Central memory CD8-positive, alpha-beta T cell (primary cell): Measurements from ENCODE around the gene PTPN9.

Source experiments
- ATAC-seq: fragments of 150-1000 bp; cut with Tn5 transposase; replicated peaks from 2 replicates; pipeline ENCODE4 v1.10.0; 2022; ENCODE audit warnings: mild to moderate bottlenecking, moderate FRiP score, moderate number of reproducible peaks; ENCODE audit not compliant: poor library complexity, severe bottlenecking; ENCODE audit errors: extremely low read depth
- DNase-seq, 2 donors: peaks; one replicate each; pipeline ENCODE4 v3.0.0; 2021; ENCODE audit warnings: low spot score in 2 of 2
- H3K27ac Mint-ChIP-seq: one replicate; pipeline ENCODE4 v1.8.0; 2022; ENCODE audit warnings: low read depth, mild to moderate bottlenecking, moderate library complexity, mixed read lengths
- H3K27me3 Mint-ChIP-seq: one replicate; pipeline ENCODE4 v1.8.0; 2022; ENCODE audit warnings: mixed read lengths
- H3K36me3 Mint-ChIP-seq: one replicate; pipeline ENCODE4 v1.8.0; 2022; ENCODE audit warnings: mild to moderate bottlenecking, moderate library complexity, mixed read lengths; ENCODE audit not compliant: insufficient read depth
- H3K4me1 Mint-ChIP-seq: one replicate; pipeline ENCODE4 v1.8.0; 2022; ENCODE audit warnings: mixed read lengths
- H3K4me3 Mint-ChIP-seq: one replicate; pipeline ENCODE4 v1.8.0; 2022; ENCODE audit warnings: mild to moderate bottlenecking, moderate library complexity, mixed read lengths
- H3K9me3 Mint-ChIP-seq: one replicate; pipeline ENCODE4 v1.8.0; 2022; ENCODE audit warnings: mixed read lengths

The PTPN9 gene

GRCh38 chr15:75578948-75579920 lies at the start of gene PTPN9:
TSS of gene PTPN9 (minus strand) at chr15:75579315. CDS start at chr15:75578776, 539 bp downstream.
- peaks cover 9% of the 10 kb centered on the region for H3K36me3 Mint-ChIP-seq
- peak within 1 kb of the TSS; percentile 94 for H3K4me3 Mint-ChIP-seq
- DNase-seq (peak; percentile 33 to 35), ATAC-seq (peak; percentile 68)
- peak within 1 kb of the TSS; percentile 85 for H3K27ac Mint-ChIP-seq
- peaks cover 22% of the 10 kb centered on the region for H3K4me1 Mint-ChIP-seq
- no peaks in the 10 kb centered on the region for H3K9me3 Mint-ChIP-seq
- no peaks in the 10 kb centered on the region for H3K27me3 Mint-ChIP-seq

- H3K4me1 Mint-ChIP-seq = peaks cover 16% of the 10 kb centered on the region
- peak; percentile 92 for ATAC-seq
- DNase-seq = peak; percentile 70 to 82
- H3K27ac Mint-ChIP-seq = peak within 1 kb of the TSS; percentile 92
- H3K4me3 Mint-ChIP-seq = peak within 1 kb of the TSS; percentile 82
- H3K27me3 Mint-ChIP-seq = no peaks in the 10 kb centered on the region
- no peaks in the 10 kb centered on the region for H3K9me3 Mint-ChIP-seq
- H3K36me3 Mint-ChIP-seq = peaks cover 16% of the 10 kb centered on the region
Measured at GRCh38 chr15:75625542-75626347, 46.6 kb upstream of the PTPN9 start, which contains the start of gene SNUPN. TSS of gene SNUPN (minus strand) at chr15:75625725. CDS start at chr15:75621051, 4,674 bp downstream.

- Mint-ChIP-seq H3K4me1 (peaks cover 24% of the 10 kb centered on the region), H3K27ac (no peak overlapping the region)
Measured at GRCh38 chr15:75622505-75622904, 43.4 kb upstream of the PTPN9 start.

GRCh38 chr15:75620841-75621391 lies 41.8 kb upstream of the PTPN9 start:
- H3K27ac Mint-ChIP-seq = peak overlapping the region; percentile 56
- ATAC-seq = no peak
- DNase-seq = no peak

More at GRCh38 chr15:75622505-75622904, 43.4 kb upstream of the PTPN9 start:
- Mint-ChIP-seq H3K9me3 (no peaks in the 10 kb centered on the region), H3K27me3 (no peaks in the 10 kb centered on the region), H3K36me3 (peaks cover 24% of the 10 kb centered on the region), H3K4me3 (no peak overlapping the region)
- ATAC-seq (no peak), DNase-seq (no peak)

GRCh38 chr15:75620058-75620820 lies 41.1 kb upstream of the PTPN9 start:
- H3K4me3 Mint-ChIP-seq = peak overlapping the region; percentile 33
- peaks cover 17% of the 10 kb centered on the region for H3K4me1 Mint-ChIP-seq
- peak overlapping the region; percentile 56 for H3K27ac Mint-ChIP-seq
- no peaks in the 10 kb centered on the region for H3K27me3 Mint-ChIP-seq
- H3K36me3 Mint-ChIP-seq = peaks cover 29% of the 10 kb centered on the region
- H3K9me3 Mint-ChIP-seq = no peaks in the 10 kb centered on the region
- DNase-seq (no peak), ATAC-seq (no peak)

More at GRCh38 chr15:75620841-75621391, 41.8 kb upstream of the PTPN9 start:
- Mint-ChIP-seq H3K4me1 (peaks cover 20% of the 10 kb centered on the region), H3K9me3 (no peaks in the 10 kb centered on the region), H3K36me3 (peaks cover 31% of the 10 kb centered on the region), H3K4me3 (peak overlapping the region; percentile 33), H3K27me3 (no peaks in the 10 kb centered on the region)

GRCh38 chr15:75616766-75617165 lies 37.7 kb upstream of the PTPN9 start:
- H3K4me3 Mint-ChIP-seq = no peak overlapping the region
- H3K27me3 Mint-ChIP-seq = no peaks in the 10 kb centered on the region
- peak overlapping the region; percentile 56 for H3K27ac Mint-ChIP-seq
- no peaks in the 10 kb centered on the region for H3K9me3 Mint-ChIP-seq
- ATAC-seq (no peak), DNase-seq (no peak)
- peaks cover 52% of the 10 kb centered on the region for H3K36me3 Mint-ChIP-seq
- peaks cover 28% of the 10 kb centered on the region for H3K4me1 Mint-ChIP-seq

GRCh38 chr15:75606711-75607699 lies 27.9 kb upstream of the PTPN9 start:
- no peaks in the 10 kb centered on the region for H3K27me3 Mint-ChIP-seq
- DNase-seq (peak in 1 of 2 donors; percentile 13), ATAC-seq (peak; percentile 79)
- H3K27ac Mint-ChIP-seq = peak overlapping the region; percentile 74
- peaks cover 33% of the 10 kb centered on the region for H3K36me3 Mint-ChIP-seq
- no peaks in the 10 kb centered on the region for H3K9me3 Mint-ChIP-seq
- H3K4me1 Mint-ChIP-seq = peaks cover 46% of the 10 kb centered on the region
- peak overlapping the region; percentile 49 for H3K4me3 Mint-ChIP-seq

- no peak for ATAC-seq
- DNase-seq = no peak
- Mint-ChIP-seq H3K4me1 (peaks cover 42% of the 10 kb centered on the region), H3K9me3 (no peaks in the 10 kb centered on the region), H3K27ac (peak overlapping the region; percentile 74), H3K4me3 (peak overlapping the region; percentile 49), H3K27me3 (no peaks in the 10 kb centered on the region), H3K36me3 (peaks cover 25% of the 10 kb centered on the region)
Measured at GRCh38 chr15:75606026-75606425, 26.9 kb upstream of the PTPN9 start.

- DNase-seq (no peak), ATAC-seq (no peak)
- H3K4me3 Mint-ChIP-seq = no peak overlapping the region
- H3K27ac Mint-ChIP-seq = no peak overlapping the region
- peaks cover 17% of the 10 kb centered on the region for H3K4me1 Mint-ChIP-seq
- no peaks in the 10 kb centered on the region for H3K27me3 Mint-ChIP-seq
- H3K9me3 Mint-ChIP-seq = no peaks in the 10 kb centered on the region
- H3K36me3 Mint-ChIP-seq = peaks cover 19% of the 10 kb centered on the region
Measured at GRCh38 chr15:75599401-75599800, 20.3 kb upstream of the PTPN9 start.

GRCh38 chr15:75598361-75598760 lies 19.2 kb upstream of the PTPN9 start:
- Mint-ChIP-seq H3K4me3 (no peak overlapping the region), H3K4me1 (peaks cover 17% of the 10 kb centered on the region), H3K27ac (no peak overlapping the region), H3K27me3 (no peaks in the 10 kb centered on the region), H3K36me3 (peaks cover 21% of the 10 kb centered on the region), H3K9me3 (no peaks in the 10 kb centered on the region)
- ATAC-seq (no peak), DNase-seq (no peak)
